T-cell (primary cell): ENCODE data around the gene CHST3. TPM values are rescaled to one million over a fixed set of nuclear protein-coding genes. Genes with fewer than 3 reads are reported as not detected.
"Not testable (repeated sequence)": the region's sequence is repeated elsewhere in the genome, so short reads cannot be mapped to it uniquely, and the experiment has no call there.

Experiments
- ATAC-seq, 4 experiments: fragments of 200-7000 bp in 3 of 4; fragments of 150-1000 bp in 1 of 4; cut with Tn5 transposase; replicated peaks in 1 of 4; 1 replicate in 3 of 4; 2 replicates in 1 of 4; pipeline ENCODE4 v1.10.0; 2021; ENCODE audit warnings: moderate library complexity in 3 of 4, mild to moderate bottlenecking in 2 of 4, moderate number of reproducible peaks in 1 of 4
- CTCF ChIA-PET, 2 donors: fragments of 300-600 bp; sonication (Branson Sonifier 250); formaldehyde crosslinking; loops; one replicate each; lab custom pipeline; 2022; ENCODE audit warnings: antibody characterized with exemption in 2 of 2; lab: Charles Lee
- POLR2A ChIA-PET, 2 donors: fragments of 300-600 bp; sonication (Branson Sonifier 250); formaldehyde crosslinking; loops; one replicate each; lab custom pipeline; 2022; ENCODE audit warnings: antibody characterized with exemption in 2 of 2; lab: Charles Lee
- DNase-seq, 35 experiments: peaks; one replicate each; pipeline versions ENCODE4 v3.0.0 to v3.0.0-alpha.2; 2013 to 2023
- H3K27ac ChIP-seq: one replicate; pipeline ENCODE4 v1.5.1; 2013; ENCODE audit warnings: low read length
- H3K27me3 ChIP-seq, 2 experiments: replicated peaks in 1 of 2; 1 replicate in 1 of 2; 2 replicates in 1 of 2; pipeline versions ENCODE4 v1.6.1 to v1.7.0; 2013; ENCODE audit warnings: low read length in 1 of 2, mixed read lengths in 1 of 2; ENCODE audit not compliant: control insufficient read depth in 2 of 2, insufficient read depth in 2 of 2; ENCODE audit errors: extremely low read depth in 1 of 2
- H3K36me3 ChIP-seq, 2 donors: 1 replicate in 1 of 2; 2 replicates in 1 of 2; pipeline versions ENCODE4 v1.6.1 to v1.7.0; 2013; ENCODE audit warnings: low read length in 1 of 2; ENCODE audit not compliant: control insufficient read depth in 2 of 2, insufficient read depth in 1 of 2; ENCODE audit errors: extremely low read depth in 1 of 2
- H3K4me1 ChIP-seq, 2 experiments: 1 replicate in 1 of 2; 2 replicates in 1 of 2; pipeline versions ENCODE4 v1.6.1 to v1.7.0; 2013; ENCODE audit warnings: low read length in 2 of 2, mixed read lengths in 1 of 2; ENCODE audit not compliant: insufficient read depth in 2 of 2, control insufficient read depth in 1 of 2; ENCODE audit errors: extremely low read depth in 1 of 2
- H3K4me3 ChIP-seq, 2 donors: 1 replicate in 1 of 2; 2 replicates in 1 of 2; pipeline versions ENCODE4 v1.5.1 to v1.7.0; 2013; ENCODE audit warnings: mild to moderate bottlenecking in 2 of 2, low read length in 1 of 2, moderate library complexity in 1 of 2; ENCODE audit not compliant: control insufficient read depth in 1 of 2; ENCODE audit errors: extremely low read depth in 1 of 2
- H3K9me3 ChIP-seq: 2 replicates; pipeline ENCODE4 v1.7.0; 2013
- H3K27ac Mint-ChIP-seq, 2 donors: one replicate each; pipeline ENCODE4 v1.8.0; 2020 to 2021; ENCODE audit warnings: mild to moderate bottlenecking in 2 of 2, mixed read lengths in 2 of 2
- H3K27me3 Mint-ChIP-seq, 2 donors: one replicate each; pipeline ENCODE4 v1.8.0; 2021 to 2022; ENCODE audit warnings: mixed read lengths in 2 of 2
- H3K36me3 Mint-ChIP-seq: one replicate; pipeline ENCODE4 v1.8.0; 2021; ENCODE audit warnings: mixed read lengths
- H3K4me1 Mint-ChIP-seq, 3 donors: one replicate each; pipeline ENCODE4 v1.8.0; 2020 to 2022; ENCODE audit warnings: mixed read lengths in 3 of 3, mild to moderate bottlenecking in 1 of 3
- H3K4me3 Mint-ChIP-seq, 3 donors: one replicate each; pipeline ENCODE4 v1.8.0; 2020 to 2022; ENCODE audit warnings: mild to moderate bottlenecking in 3 of 3, mixed read lengths in 3 of 3, moderate library complexity in 3 of 3
- H3K9me3 Mint-ChIP-seq, 3 donors: one replicate each; pipeline ENCODE4 v1.8.0; 2020 to 2022; ENCODE audit warnings: mixed read lengths in 3 of 3
- WGBS: methylation state at CpG from one replicate; pipeline ENCODE4 v1.1.5; 2013; ENCODE audit warnings: missing lambda C conversion rate; ENCODE audit not compliant: insufficient coverage; 5-methylcytosine and 5-hydroxymethylcytosine counted together
- total RNA-seq, 35 experiments: library from RNA in 6 of 35; stranded (reverse) in 6 of 35; fragments of 120-200 nt in 1 of 35; gene quantifications; one replicate each; pipeline versions ENCODE4 v1.2.1 to v1.2.4 and lab custom pipeline; 2013 to 2026

CHST3 gene
- total RNA-seq, 5 donors from 2014 or later (not counting 1 experiment from before 2014, with no cell fraction given): 0.09 to 0.10 (median 0.09) TPM; not detected in 2

GRCh38 chr10:71966046-71967004, 2.1 kb downstream of the CHST3 start:
- Mint-ChIP-seq H3K4me3 (peak overlapping the region in 2 of 3 donors; percentile 18 to 79), H3K27me3 (peaks cover 40 to 53% of the 10 kb centered on the region in 2 donors)

GRCh38 chr10:71967958-71968357, 3.8 kb downstream of the CHST3 start:
- ATAC-seq, H3K4me3 ChIP-seq, H3K36me3 ChIP-seq, H3K27ac Mint-ChIP-seq, CTCF ChIA-PET, H3K27ac ChIP-seq, POLR2A ChIA-PET, H3K4me3 Mint-ChIP-seq, H3K9me3 Mint-ChIP-seq, DNase-seq, H3K9me3 ChIP-seq, H3K36me3 Mint-ChIP-seq: not testable (repeated sequence)
- H3K4me1 Mint-ChIP-seq: peaks cover 7 to 12% (median 11%) of the 10 kb centered on the region in 3 donors
- H3K27me3 ChIP-seq: peaks cover 7 to 58% of the 10 kb centered on the region in 2 experiments
- 56% methylated on average over 1 of the region's 8 CpGs for WGBS
- peaks cover 25 to 40% of the 10 kb centered on the region in 2 donors for H3K27me3 Mint-ChIP-seq
- peaks cover 0 to 15% of the 10 kb centered on the region in 2 experiments for H3K4me1 ChIP-seq

More at GRCh38 chr10:71966046-71967004, 2.1 kb downstream of the CHST3 start:
- Mint-ChIP-seq H3K27ac (no peak overlapping the region), H3K4me1 (peaks cover 7 to 12% (median 11%) of the 10 kb centered on the region in 3 donors), H3K36me3 (no peaks in the 10 kb centered on the region), H3K9me3 (no peaks in the 10 kb centered on the region)
- no peak for DNase-seq
- no peak overlapping the region for H3K27ac ChIP-seq
- no peak overlapping the region for H3K4me3 ChIP-seq
- ATAC-seq: no peak
- peaks cover 0 to 15% of the 10 kb centered on the region in 2 experiments for H3K4me1 ChIP-seq
- POLR2A ChIA-PET: no interaction called here
- H3K36me3 ChIP-seq: no peaks in the 10 kb centered on the region
- CTCF ChIA-PET: interaction anchor here in 1 of 2 donors (0.6 to 0.7 kb wide), 2 partner anchors 575 to 872 kb away, joined by 3 to 4 read pairs; no protein-coding TSS in a partner anchor
- no peaks in the 10 kb centered on the region for H3K9me3 ChIP-seq
- 40% methylated on average over 1 of the region's 6 CpGs for WGBS
- H3K27me3 ChIP-seq: peaks cover 7 to 66% of the 10 kb centered on the region in 2 experiments

GRCh38 chr10:71968553-71969474, 4.6 kb downstream of the CHST3 start:
- POLR2A ChIA-PET: no interaction called here
- 54% methylated on average over 6 of the region's 11 CpGs for WGBS

GRCh38 chr10:71969929-71970328, 5.7 kb downstream of the CHST3 start:
- Histone ChIP-seq H3K27ac (no peak overlapping the region), H3K27me3 (peaks cover 4 to 54% of the 10 kb centered on the region in 2 experiments), H3K36me3 (no peaks in the 10 kb centered on the region), H3K4me3 (no peak overlapping the region), H3K4me1 (peaks cover 0 to 4% of the 10 kb centered on the region in 2 experiments), H3K9me3 (no peaks in the 10 kb centered on the region)
- CTCF ChIA-PET: no interaction called here
- Mint-ChIP-seq H3K9me3 (no peaks in the 10 kb centered on the region), H3K27ac (no peak overlapping the region), H3K4me1 (peaks cover 6 to 9% (median 8%) of the 10 kb centered on the region in 3 donors), H3K36me3 (no peaks in the 10 kb centered on the region), H3K27me3 (peaks cover 22 to 35% of the 10 kb centered on the region in 2 donors), H3K4me3 (no peak overlapping the region)
- POLR2A ChIA-PET: no interaction called here
- DNase-seq (no peak), ATAC-seq (no peak)
- 82% methylated on average over 7 of the region's 10 CpGs for WGBS

More at GRCh38 chr10:71968553-71969474, 4.6 kb downstream of the CHST3 start:
- Mint-ChIP-seq H3K27ac (no peak overlapping the region), H3K36me3 (no peaks in the 10 kb centered on the region), H3K4me1 (peaks cover 8 to 11% (median 10%) of the 10 kb centered on the region in 3 donors), H3K27me3 (peaks cover 22 to 37% of the 10 kb centered on the region in 2 donors), H3K4me3 (no peak overlapping the region), H3K9me3 (no peaks in the 10 kb centered on the region)
- CTCF ChIA-PET: no interaction called here
- Histone ChIP-seq H3K27ac (no peak overlapping the region), H3K4me3 (no peak overlapping the region), H3K36me3 (no peaks in the 10 kb centered on the region), H3K4me1 (peaks cover 0 to 11% of the 10 kb centered on the region in 2 experiments), H3K27me3 (peaks cover 5 to 58% of the 10 kb centered on the region in 2 experiments), H3K9me3 (no peaks in the 10 kb centered on the region)
- ATAC-seq (no peak), DNase-seq (no peak)

- ATAC-seq: peak in 1 of 4 experiments; percentile 20
- H3K27ac Mint-ChIP-seq: no peak overlapping the region
- 81% methylated on average over 5 of the region's 10 CpGs for WGBS
- no peak overlapping the region for H3K27ac ChIP-seq
- H3K36me3 ChIP-seq: no peaks in the 10 kb centered on the region
- H3K9me3 ChIP-seq: no peaks in the 10 kb centered on the region
- H3K4me1 Mint-ChIP-seq: peaks cover 2 to 6% (median 5%) of the 10 kb centered on the region in 3 donors
- CTCF ChIA-PET: no interaction called here
- POLR2A ChIA-PET: no interaction called here
- H3K27me3 Mint-ChIP-seq: peaks cover 18 to 31% of the 10 kb centered on the region in 2 donors
- H3K27me3 ChIP-seq: peaks cover 3 to 54% of the 10 kb centered on the region in 2 experiments
- H3K9me3 Mint-ChIP-seq: no peaks in the 10 kb centered on the region
- H3K4me3 Mint-ChIP-seq: no peak overlapping the region
- H3K36me3 Mint-ChIP-seq: no peaks in the 10 kb centered on the region
- no peak for DNase-seq
- no peak overlapping the region for H3K4me3 ChIP-seq
- no peaks in the 10 kb centered on the region for H3K4me1 ChIP-seq
These were observed 6.1 kb downstream of the CHST3 start for GRCh38 chr10:71970331-71970730.

GRCh38 chr10:71970869-71971268, 6.7 kb downstream of the CHST3 start:
- CTCF ChIA-PET: no interaction called here
- 70% methylated on average over 2 of the region's 4 CpGs for WGBS

More at GRCh38 chr10:71970869-71971268, 6.7 kb downstream of the CHST3 start:
- Mint-ChIP-seq H3K27ac (no peak overlapping the region), H3K27me3 (peaks cover 12 to 26% of the 10 kb centered on the region in 2 donors), H3K4me1 (peaks cover 0 to 3% (median 2%) of the 10 kb centered on the region in 3 donors), H3K4me3 (no peak overlapping the region), H3K9me3 (no peaks in the 10 kb centered on the region), H3K36me3 (no peaks in the 10 kb centered on the region)
- POLR2A ChIA-PET: no interaction called here
- no peak for ATAC-seq
- Histone ChIP-seq H3K4me3 (no peak overlapping the region), H3K4me1 (no peaks in the 10 kb centered on the region), H3K36me3 (no peaks in the 10 kb centered on the region), H3K27me3 (peaks cover 0 to 51% of the 10 kb centered on the region in 2 experiments), H3K27ac (no peak overlapping the region), H3K9me3 (no peaks in the 10 kb centered on the region)
- no peak for DNase-seq
